Psoas muscle (tissue), 8 donors: ENCODE data around the gene FURIN. TPM values are rescaled to one million over a fixed set of nuclear protein-coding genes. Genes with fewer than 3 reads are reported as not detected.
A peak's percentile ranks its signal among the peaks of the same experiment; 100 is the strongest.

Source experiments
- ATAC-seq, 4 donors: fragments of 200-7000 bp; cut with Tn5 transposase; one replicate each; pipeline ENCODE4 v1.9.1; 2020; ENCODE audit warnings: moderate library complexity in 3 of 4, mild to moderate bottlenecking in 2 of 4
- DNase-seq, 2 donors: peaks; one replicate each; pipeline ENCODE4 v3.0.0-alpha.2; 2020
- H3K27ac ChIP-seq: fragments of 200-600 bp; one replicate; pipeline ENCODE4 v1.8.0; 2022
- H3K27me3 ChIP-seq, 3 donors: fragments of 200-600 bp in 1 of 3; one replicate each; pipeline versions ENCODE4 v1.6.1 to v1.8.0; 2013 to 2022; ENCODE audit warnings: low read length in 2 of 3, mild to moderate bottlenecking in 2 of 3, moderate library complexity in 1 of 3; ENCODE audit not compliant: insufficient read depth in 3 of 3
- H3K36me3 ChIP-seq, 2 donors: fragments of 200-600 bp in 1 of 2; one replicate each; pipeline versions ENCODE4 v1.6.1 to v1.8.0; 2013 to 2022; ENCODE audit warnings: low read depth in 1 of 2, mild to moderate bottlenecking in 1 of 2, moderate library complexity in 1 of 2; ENCODE audit not compliant: insufficient read depth in 1 of 2
- H3K4me1 ChIP-seq: fragments of 200-600 bp; one replicate; pipeline ENCODE4 v1.8.0; 2022
- H3K4me3 ChIP-seq: fragments of 200-600 bp; one replicate; pipeline ENCODE4 v1.8.0; 2022; ENCODE audit warnings: mild to moderate bottlenecking
- H3K9me3 ChIP-seq: fragments of 200-600 bp; one replicate; pipeline ENCODE4 v1.8.0; 2022
- WGBS, 3 donors: extraction: QIAGEN DNeasy Blood & Tissue Kit; methylation state at CpG; one replicate each; pipeline versions ENCODE4 v1.1.6 to v1.1.7; 2013; 5-methylcytosine and 5-hydroxymethylcytosine counted together
- intact Hi-C, 2 donors: fragments of 100-400 bp; cut with DNase I; formaldehyde crosslinking; loops; one replicate each; pipeline versions ENCODE4 v1.11.0 to v1.14.2; 2022
- polyA plus RNA-seq, 3 donors: library from polyadenylated mRNA; stranded (reverse); fragments of 200-250 nt; gene quantifications; one replicate each; pipeline ENCODE4 v1.2.3, GENCODE V29; 2013
- total RNA-seq, 4 donors: library from RNA; stranded (reverse); fragmentation: NEBNext Ultra II Directional in 2 of 4; extraction: Animal tissue kit (Norgen Biotek cat#: 25700) in 2 of 4; gene quantifications; one replicate each; pipeline versions ENCODE4 v1.2.1 to v1.2.4, GENCODE V29; 2021 to 2023
- TF ChIP-seq, protein P1 (sequence below): fragments of 200-600 bp; IDR thresholded peaks from one replicate; pipeline ENCODE4 v1.8.0; 2022; ENCODE audit warnings: antibody characterized with exemption
- donor health status: healthy with polysubstance abuse.
- donor health status: DM: no; HTN: no; CAD: no; lungs with moderate emphysema.
- donor health status: Bipolar disorder and iron deficiency.
- donor health status: healthy.
- donor health status: DM: yes; HTN: yes; CAD: no.
- donor health status: DM: no; HTN: no; CAD: no.
- donor health status: DM: no; HTN: no; CAD: no.
- donor health status: DM: yes; HTN: yes; CAD: no.

Gene FURIN
- total and polyA plus RNA-seq, 7 donors = 27.2 to 99.3 (median 49.6) TPM

DNA sequence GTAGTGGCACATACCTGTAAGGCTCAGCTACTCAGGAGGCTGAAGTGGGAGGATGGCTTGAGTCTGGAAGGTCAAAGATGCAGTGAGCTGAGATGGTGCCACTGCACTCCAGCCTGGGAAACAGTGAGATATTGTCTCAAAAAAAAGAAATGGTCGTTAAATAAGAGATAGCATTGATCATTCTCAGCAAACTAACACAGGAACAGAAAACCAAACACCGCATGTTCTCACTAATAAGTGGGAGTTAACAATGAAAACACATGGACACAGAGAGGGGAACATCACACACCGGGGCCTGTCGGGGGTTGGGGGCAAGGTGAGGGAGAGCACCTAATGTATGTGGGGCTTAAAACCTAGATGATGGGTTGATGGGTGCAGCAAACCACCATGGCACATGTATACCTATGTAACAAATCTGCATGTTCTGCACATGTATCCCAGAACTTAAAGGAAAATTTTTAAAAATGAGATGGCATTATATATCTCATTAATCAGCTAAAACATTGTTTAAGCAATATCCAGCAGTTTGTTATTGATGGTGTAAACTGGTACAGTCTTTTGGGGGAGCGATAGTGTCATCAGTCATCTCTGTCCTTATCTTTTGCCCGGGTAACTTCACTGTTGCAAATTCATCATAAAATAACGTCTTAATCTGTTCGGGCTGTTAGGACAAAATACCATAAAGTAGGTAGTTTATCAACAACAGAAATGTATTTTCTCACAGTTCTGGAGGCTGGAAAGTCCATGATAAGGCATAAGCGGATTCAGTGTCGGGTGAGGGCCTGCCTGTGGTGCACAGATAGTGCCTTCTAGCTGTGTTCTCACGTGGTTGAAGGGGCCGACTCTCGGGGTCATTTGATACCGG is 33.0 kb downstream of the FURIN start:
- peaks cover 20% of the 10 kb centered on the region for H3K4me1 ChIP-seq
- WGBS, 3 donors = 46 to 59% (median 51%) methylated on average over 14 of the region's 14 CpGs
- H3K9me3 ChIP-seq = no peaks in the 10 kb centered on the region
- intact Hi-C loops = loop anchor here (1.0 to 2.0 kb wide), 2 partner anchors 31 kb away; partner anchors contain the start of gene HDDC3 (in 2 of the 2)
- DNase-seq = peak in 1 of 2 donors; percentile 48
- peak overlapping the region; percentile 95 for H3K27ac ChIP-seq
- TF ChIP-seq, protein P1, sequence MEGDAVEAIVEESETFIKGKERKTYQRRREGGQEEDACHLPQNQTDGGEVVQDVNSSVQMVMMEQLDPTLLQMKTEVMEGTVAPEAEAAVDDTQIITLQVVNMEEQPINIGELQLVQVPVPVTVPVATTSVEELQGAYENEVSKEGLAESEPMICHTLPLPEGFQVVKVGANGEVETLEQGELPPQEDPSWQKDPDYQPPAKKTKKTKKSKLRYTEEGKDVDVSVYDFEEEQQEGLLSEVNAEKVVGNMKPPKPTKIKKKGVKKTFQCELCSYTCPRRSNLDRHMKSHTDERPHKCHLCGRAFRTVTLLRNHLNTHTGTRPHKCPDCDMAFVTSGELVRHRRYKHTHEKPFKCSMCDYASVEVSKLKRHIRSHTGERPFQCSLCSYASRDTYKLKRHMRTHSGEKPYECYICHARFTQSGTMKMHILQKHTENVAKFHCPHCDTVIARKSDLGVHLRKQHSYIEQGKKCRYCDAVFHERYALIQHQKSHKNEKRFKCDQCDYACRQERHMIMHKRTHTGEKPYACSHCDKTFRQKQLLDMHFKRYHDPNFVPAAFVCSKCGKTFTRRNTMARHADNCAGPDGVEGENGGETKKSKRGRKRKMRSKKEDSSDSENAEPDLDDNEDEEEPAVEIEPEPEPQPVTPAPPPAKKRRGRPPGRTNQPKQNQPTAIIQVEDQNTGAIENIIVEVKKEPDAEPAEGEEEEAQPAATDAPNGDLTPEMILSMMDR = no peak
- ATAC-seq = peak in 3 of 4 donors; percentile 28 to 42 (median 38)
- H3K27me3 ChIP-seq = no peaks in the 10 kb centered on the region
- peaks cover 0 to 25% of the 10 kb centered on the region in 2 donors for H3K36me3 ChIP-seq
- H3K4me3 ChIP-seq = peak overlapping the region; percentile 69

GRCh38 chr15:90902040-90902839 is 33.9 kb downstream of the FURIN start:
- ATAC-seq (peak; percentile 84 to 91 (median 88)), DNase-seq (peak; percentile 79 to 88)
- Histone ChIP-seq H3K9me3 (no peaks in the 10 kb centered on the region), H3K27ac (peak overlapping the region; percentile 95), H3K4me1 (peaks cover 20% of the 10 kb centered on the region), H3K4me3 (peak overlapping the region; percentile 69), H3K36me3 (peaks cover 0 to 34% of the 10 kb centered on the region in 2 donors), H3K27me3 (no peaks in the 10 kb centered on the region)
- TF ChIP-seq, protein P1 = peak; percentile 68
- 0 to 1% (median 0%) methylated on average over 31 to 71 of the region's 71 CpGs for WGBS, 3 donors
- intact Hi-C loops = loop anchor here (1.0 to 2.0 kb wide), 2 partner anchors 30 to 31 kb away; partner anchors contain the start of gene HDDC3 (in 2 of the 2)

DNA sequence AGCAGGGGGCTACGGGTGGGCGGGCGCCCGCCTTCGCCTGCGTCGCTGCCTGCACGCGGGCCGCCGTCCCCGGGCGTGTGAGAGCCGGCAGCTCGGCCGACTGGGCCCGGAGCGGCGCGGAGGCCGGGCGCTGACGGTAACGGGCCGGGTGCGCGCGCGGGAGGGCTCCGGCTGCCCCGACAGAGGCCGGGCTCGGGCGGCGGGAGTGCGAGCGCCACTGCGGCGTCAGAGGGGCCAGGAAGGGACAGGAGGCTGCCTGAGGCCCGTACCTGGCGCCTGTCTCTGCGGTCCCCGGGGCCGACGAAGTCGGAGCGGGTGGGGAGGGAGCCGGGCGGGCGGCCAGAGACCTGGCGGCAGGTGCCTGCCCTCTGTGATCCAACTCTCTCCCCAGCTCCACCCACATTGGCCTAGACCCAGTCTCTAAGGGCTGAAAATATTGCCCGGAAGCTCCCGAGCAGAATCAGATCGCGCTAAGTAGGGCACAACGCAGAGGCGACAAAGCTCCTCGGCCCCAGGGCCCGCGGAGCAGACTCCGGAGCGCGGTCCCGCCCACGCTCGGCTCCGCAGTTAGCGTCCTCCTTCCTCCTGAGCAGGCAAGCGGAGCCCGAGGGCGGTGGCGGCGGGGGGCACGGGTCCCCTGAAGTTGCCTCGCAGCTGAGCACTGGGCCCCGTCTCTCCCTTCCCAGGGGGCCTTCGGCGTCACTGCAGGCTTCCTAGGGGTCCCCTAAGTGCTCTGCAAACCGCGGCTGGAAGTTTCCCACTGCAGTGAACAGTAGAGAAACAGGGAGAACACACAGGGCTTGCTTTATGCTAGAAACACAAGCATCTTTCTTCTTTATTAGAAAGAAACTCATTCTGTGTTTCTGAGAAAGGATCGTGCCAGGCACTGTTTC is 34.7 kb downstream of the FURIN start, which contains the start of gene MAN2A2:
Gene MAN2A2, plus strand, starts transcription at position 463 of the 893 bp plus-strand sequence. CDS start 906 bp downstream, outside the sequence.
- TF ChIP-seq, protein P1 = no peak
- H3K4me1 ChIP-seq = peaks cover 20% of the 10 kb centered on the region
- DNase-seq (peak; percentile 71 to 88), ATAC-seq (peak; percentile 77 to 85 (median 84))
- 0 to 1% (median 1%) methylated on average over 46 to 81 of the region's 81 CpGs for WGBS, 3 donors
- peak within 1 kb of the TSS; percentile 69 for H3K4me3 ChIP-seq
- H3K27ac ChIP-seq = peak within 1 kb of the TSS; percentile 95
- intact Hi-C loops = loop anchor here (1.0 to 2.0 kb wide), 2 partner anchors 29 to 30 kb away; partner anchors contain the start of gene HDDC3 (in 2 of the 2)
- H3K9me3 ChIP-seq = no peaks in the 10 kb centered on the region
- H3K27me3 ChIP-seq = no peaks in the 10 kb centered on the region
- peaks cover 0 to 42% of the 10 kb centered on the region in 2 donors for H3K36me3 ChIP-seq
